T-helper 1 cell (primary cell): ENCODE measurements around the gene CCL11.

Experiments used
- DNase-seq, 5 donors: peaks; one replicate each; pipeline ENCODE4 v3.0.0-alpha.2; 2012 to 2020
- total RNA-seq, 4 donors: gene quantifications; one replicate each; lab custom pipeline; 2026; lab: John Stamatoyannopoulos, UW

The CCL11 gene
- 0 reads per million in 4 donors for total RNA-seq

- no peak for DNase-seq
Observed at GRCh38 chr17:34285286-34285792, at the start of gene CCL11. CCL11 (plus strand) TSS chr17:34285742; CDS start chr17:34285809, 67 bp downstream.

DNA sequence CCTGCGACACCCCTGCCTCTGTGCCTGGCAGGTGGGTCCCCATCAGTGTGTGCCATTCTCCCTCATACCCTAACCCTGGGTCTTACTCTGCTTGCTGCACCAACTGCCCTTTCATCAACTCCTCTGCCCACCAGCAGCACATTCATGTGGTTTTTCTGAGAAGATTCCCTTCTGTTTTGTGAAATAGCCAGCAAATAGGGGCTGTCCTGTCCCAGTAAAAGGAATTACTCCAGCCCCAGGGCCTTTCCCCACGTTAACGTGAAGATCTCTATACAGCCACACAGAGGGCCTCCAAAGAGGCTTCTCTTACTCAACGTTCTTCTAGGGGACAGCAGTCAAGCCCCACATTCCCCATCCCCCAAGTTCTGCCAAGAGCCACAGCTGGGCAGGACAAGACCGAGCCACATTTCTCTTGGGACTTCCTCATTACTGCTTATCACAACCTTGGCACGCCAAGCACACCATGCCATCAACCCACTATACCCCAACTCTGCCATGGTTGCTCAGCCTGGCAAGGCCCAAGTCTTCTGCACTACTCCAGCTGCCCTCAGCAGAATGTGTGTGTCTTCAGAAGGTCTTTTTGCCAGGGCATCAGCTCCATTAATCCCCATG, 49.2 kb upstream of the CCL11 start:
- no peak for DNase-seq

DNA sequence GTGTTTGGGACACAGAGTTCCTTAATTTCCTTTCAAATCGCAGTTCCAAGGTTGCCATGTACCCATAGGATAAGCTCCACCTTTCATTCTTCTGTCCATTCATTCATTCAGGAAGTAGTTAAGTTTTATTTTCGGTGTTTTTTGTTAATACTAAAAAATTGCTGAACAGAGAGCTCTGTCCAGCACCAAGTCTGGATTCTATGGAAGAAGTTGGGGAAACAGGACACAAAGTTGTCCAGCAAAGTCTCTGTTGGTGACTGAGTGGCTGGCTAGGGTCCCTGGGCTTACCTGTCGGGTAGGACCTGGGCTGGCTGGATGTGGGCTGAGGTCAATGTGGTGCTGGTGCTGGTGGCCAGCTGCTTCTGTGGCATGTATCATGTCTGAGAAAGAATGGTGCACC, 48.1 kb upstream of the CCL11 start:
- no peak for DNase-seq

DNA sequence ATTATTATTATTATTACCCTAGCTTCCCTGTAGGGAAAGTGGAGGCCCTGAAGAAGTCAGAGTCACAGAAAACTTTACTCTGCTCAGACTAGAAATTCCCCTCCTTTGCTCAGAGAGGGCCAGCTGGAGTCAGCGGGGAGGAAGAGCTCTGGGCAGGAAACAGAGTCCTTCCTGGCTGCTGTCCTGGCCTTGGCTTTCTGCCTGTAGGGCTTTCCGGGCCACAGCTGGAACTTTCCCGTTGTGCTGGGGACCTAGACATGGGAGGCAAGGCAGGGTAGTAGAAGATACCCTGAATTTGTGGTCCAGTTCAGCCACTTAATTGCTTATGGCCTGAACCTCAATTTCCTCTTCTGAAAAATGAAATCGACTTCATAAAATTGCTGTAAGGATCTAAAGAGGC, 44.5 kb upstream of the CCL11 start:
- no peak for DNase-seq

DNA sequence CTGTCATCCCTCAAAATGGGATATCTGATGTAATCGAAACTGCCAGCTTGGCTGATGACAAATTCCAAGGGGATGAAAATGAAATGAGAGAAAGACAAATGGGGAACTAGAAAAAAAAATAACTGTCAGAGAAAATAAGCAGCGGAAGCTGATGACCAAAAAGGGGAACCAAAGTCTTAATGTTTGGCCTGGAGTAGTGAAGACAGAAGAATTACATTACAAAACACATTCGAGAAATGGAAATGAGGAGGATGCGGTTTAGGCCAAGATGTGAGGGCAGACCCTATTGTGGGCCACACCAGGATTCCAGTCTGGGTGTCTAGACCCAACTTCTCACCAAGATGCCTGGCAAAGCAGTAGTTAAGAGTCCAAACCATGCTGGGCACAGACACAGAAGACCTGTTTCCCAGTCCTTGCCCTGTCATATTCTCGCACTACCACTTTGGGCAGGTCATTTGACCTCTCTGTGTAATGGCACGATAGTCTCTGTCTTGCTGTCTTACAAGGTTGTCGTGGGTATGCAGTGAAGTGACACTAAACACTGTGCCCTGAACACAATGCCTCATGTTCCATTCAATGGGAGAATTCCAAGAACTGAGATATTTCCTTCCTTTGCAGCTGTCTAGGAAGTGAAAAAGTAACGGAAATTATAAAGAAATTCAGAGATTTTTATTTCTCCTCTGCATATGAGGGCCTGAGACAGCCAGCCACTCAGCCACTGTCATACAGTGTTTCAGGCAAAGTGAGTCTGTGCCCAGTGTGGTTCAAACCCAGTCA, 42.8 kb upstream of the CCL11 start:
- no peak for DNase-seq

DNA sequence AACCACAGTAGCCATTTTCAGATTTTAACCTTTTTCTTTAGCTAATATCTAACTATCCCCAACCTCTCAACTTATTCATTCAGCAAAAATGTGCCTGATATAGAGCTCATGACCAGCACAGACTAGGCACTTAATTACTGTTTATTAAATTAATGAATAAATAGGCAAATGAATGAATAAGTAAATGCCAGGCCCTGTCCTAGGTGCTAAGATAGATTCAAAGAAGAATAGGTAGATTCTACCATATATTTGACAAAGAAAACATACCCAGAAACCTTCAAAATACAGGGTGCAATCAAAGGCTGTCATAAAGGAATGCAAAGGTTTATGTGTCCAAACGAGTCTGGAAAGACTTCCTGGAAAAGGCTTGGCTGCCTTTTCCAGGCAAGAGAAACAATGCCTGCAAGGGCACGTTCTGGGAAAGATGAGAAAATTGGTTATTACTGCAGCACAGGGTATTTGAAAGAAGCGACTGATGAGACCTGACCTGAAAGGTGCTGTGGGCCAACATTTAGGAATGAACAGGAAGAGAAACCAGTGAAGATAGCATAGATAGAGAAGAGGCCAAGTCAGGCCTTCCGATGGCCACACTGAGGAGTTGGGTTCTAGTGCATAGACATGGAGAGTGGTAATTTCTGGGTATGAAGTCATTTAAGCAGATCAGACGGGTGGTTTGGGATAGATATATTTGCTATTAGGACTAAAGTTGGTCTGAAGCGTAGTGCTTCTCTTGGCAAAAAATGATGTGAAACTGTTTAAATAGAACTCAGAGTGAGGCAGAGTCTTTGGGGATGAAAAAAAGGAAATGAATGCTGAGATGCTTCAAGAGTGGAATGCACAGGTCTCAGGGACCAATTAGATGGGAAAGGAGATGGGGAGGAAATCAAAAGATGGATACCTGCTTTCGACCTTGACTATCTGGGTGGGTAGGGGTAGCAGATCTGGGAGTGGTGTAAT, 41.9 kb upstream of the CCL11 start:
- no peak for DNase-seq

GRCh38 chr17:34245351-34245905, 40.1 kb upstream of the CCL11 start:
- no peak for DNase-seq

- DNase-seq: no peak
Observed at GRCh38 chr17:34246446-34246845, 39.1 kb upstream of the CCL11 start.

DNA sequence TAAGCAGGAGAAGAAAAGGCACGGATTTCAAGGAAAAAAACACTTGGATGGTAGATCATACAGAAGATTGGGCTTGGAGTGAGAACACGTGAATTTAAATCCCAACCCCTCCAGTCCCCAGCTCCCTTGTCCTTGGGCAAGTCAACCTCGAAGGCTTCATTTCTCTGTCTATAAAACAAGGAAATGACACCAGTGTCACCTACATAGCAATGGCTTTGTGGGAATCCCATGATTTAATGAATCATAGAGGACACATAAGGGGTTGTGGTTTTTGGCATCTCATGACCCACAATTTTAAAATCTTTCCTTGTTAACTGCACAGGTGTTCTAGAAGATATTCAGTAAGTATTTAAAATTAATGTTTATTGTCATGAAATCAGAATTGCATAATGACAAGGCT, 38.7 kb upstream of the CCL11 start:
- no peak for DNase-seq

DNA sequence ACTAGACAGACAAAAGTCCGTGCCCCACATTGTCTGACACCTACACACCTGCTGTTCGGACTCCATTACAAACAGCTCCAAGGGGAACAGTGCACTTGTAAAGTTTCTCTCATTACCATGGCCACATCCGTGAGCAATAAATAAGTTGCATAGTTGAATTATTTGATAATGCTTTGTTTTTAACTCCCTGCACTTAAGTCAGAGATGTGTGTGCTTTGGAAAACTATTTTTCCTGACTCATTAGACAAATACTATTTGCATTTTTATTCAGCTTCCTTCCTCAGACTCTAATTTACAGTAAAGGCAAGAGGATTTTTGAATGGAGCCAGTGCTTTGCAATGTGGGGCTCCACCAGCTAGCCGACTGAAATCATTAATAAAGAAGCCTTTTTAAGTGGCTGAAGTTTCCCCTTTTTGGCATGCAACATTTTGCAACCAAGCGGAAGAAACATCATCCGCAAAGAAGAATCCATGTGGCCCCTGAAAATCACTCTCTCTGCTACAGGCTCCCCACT, 37.0 kb upstream of the CCL11 start:
- no peak for DNase-seq

DNA sequence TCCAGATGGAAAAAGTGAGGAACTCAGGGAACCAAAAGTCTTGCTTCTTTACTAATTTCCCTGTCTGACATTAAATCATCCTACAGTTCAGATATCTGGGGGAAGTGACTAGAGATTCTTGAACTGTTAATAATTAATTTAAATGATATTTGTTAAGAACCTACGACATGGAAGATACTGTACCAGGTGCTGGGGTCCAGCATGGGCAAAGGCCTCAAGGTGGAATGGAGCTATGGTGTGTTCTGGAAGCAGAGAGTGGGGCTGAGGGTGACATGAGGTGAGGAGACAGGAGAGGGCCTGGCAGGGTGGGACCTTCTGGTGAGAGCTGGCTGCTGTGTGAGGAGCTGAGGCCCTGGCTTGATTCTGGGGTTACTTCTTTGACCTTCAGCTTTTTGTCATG, 36.5 kb upstream of the CCL11 start:
- DNase-seq: no peak

DNA sequence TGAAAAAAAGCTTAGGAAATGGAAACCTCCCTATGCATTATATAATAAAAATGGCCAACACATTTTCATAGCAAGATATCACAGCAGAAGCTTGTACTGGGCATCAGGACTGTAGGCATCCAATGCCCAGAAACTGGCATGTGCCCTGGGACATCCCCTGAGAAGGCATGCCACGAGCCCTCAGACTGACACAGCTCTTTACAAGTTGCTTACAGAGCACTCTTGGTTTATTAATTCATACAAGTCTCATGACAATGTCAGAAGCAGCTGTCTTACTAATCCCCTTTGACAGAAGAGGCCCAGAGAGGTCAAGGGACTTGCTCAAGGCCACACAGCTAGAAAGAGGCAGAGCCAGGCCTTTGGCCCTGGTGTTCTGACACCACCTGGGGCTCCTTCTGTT, 36.1 kb upstream of the CCL11 start:
- no peak for DNase-seq

- no peak for DNase-seq
Observed at GRCh38 chr17:34251186-34251585, 34.4 kb upstream of the CCL11 start.

- no peak for DNase-seq
Observed at GRCh38 chr17:34252095-34252443, 33.5 kb upstream of the CCL11 start.

GRCh38 chr17:34252444-34253138, 33.0 kb upstream of the CCL11 start:
- no peak for DNase-seq

- no peak for DNase-seq
Observed at GRCh38 chr17:34253139-34253525, 32.4 kb upstream of the CCL11 start.

DNA sequence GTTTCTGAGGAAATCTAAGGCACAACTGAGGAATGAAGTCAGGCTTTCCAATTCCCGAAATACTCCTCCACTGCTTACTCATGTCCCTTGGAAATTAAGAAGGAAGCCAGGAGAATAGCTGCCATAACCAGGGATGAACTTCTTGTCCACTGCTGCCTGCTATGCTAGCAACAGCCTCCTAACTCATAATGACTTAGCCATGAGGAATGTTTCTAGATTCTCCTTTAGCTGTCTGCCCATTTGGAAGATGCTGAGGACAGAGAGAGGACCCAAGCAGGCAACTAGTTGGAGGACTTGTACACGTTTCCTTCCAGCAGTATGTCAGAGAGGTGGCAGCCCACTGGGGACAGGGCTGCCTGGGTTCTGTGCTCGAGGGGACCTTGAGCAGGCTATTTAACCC, 31.4 kb upstream of the CCL11 start:
- no peak for DNase-seq

- no peak for DNase-seq
Observed at GRCh38 chr17:34254651-34255380, 30.7 kb upstream of the CCL11 start, which contains the start of gene CCL2. CCL2 (plus strand) TSS chr17:34255285; CDS start chr17:34255350, 65 bp downstream.

DNA sequence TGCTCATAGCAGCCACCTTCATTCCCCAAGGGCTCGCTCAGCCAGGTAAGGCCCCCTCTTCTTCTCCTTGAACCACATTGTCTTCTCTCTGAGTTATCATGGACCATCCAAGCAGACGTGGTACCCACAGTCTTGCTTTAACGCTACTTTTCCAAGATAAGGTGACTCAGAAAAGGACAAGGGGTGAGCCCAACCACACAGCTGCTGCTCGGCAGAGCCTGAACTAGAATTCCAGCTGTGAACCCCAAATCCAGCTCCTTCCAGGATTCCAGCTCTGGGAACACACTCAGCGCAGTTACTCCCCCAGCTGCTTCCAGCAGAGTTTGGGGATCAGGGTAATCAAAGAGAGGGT, 30.2 kb upstream of the CCL11 start:
- DNase-seq: no peak

GRCh38 chr17:34255841-34256240, 29.7 kb upstream of the CCL11 start:
- no peak for DNase-seq

DNA sequence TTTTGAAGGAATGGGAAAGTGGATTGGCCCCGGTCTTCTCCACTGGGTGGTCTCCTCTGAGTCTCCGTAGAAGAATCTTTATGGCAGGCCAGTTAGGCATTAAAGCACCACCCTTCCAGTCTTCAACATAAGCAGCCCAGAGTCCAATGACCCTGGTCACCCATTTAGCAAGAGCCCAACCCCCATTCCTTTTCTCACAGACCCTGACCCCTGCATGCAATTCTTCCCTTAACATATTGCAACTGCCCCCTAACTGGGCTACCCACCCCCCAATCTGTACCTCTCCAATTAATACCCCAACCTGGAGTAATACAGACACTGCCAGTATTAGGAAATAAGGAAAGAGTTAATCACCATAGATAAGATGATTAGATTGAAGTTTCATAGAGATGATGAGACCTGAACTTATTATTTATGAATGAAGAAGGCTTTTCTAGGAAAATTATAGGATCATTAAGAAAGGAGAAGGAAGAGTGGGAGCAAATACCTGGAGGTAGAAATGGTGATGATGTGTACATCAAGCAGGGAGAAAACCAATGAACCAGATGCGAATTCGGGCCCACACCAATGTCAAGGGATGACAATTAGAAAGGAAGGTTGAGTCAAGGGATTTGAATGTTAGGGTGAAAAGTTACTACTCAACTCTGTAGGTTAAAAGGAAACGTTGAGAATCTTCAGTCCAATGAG, 28.1 kb upstream of the CCL11 start:
- DNase-seq: no peak
